GM10266 (cell line): ENCODE measurements around the gene C19orf33.
"Not testable (repeated sequence)": the region's sequence is repeated elsewhere in the genome, so short reads cannot be mapped to it uniquely, and the experiment has no call there.

Source experiments
- DNase-seq: peaks from one replicate; pipeline ENCODE4 v3.0.0; 2012; ENCODE audit errors: extremely low spot score
- CTCF ChIP-seq: IDR thresholded peaks from 2 replicates; pipeline ENCODE4 v1.5.1; 2012; ENCODE audit warnings: mild to moderate bottlenecking, low read depth; ENCODE audit not compliant: control insufficient read depth, insufficient read depth; ENCODE audit errors: missing control alignments

The C19orf33 gene

GRCh38 chr19:38326591-38326990 lies 22.5 kb downstream of the C19orf33 start:
- no peak for DNase-seq
- no peak for TF ChIP-seq CTCF

- no peak for TF ChIP-seq CTCF
- no peak for DNase-seq
Observed at GRCh38 chr19:38329651-38330050, 25.6 kb downstream of the C19orf33 start.

GRCh38 chr19:38331728-38332127 lies 27.7 kb downstream of the C19orf33 start:
- no peak for DNase-seq
- TF ChIP-seq CTCF, result no peak

- no peak for DNase-seq
- TF ChIP-seq CTCF, result no peak
Observed at GRCh38 chr19:38333245-38333644, 29.2 kb downstream of the C19orf33 start.

GRCh38 chr19:38335949-38336637 lies 32.0 kb downstream of the C19orf33 start:
- DNase-seq, result peak; percentile 92

GRCh38 chr19:38336638-38337359 lies 32.7 kb downstream of the C19orf33 start:
- peak; percentile 91 for DNase-seq
- TF ChIP-seq CTCF, result no peak

More at GRCh38 chr19:38335949-38336637, 32.0 kb downstream of the C19orf33 start:
- no peak for TF ChIP-seq CTCF

- no peak for DNase-seq
- no peak for TF ChIP-seq CTCF
Observed at GRCh38 chr19:38337360-38337653, 33.3 kb downstream of the C19orf33 start.

- not testable (repeated sequence) for DNase-seq
Observed at GRCh38 chr19:38339011-38339410, 35.0 kb downstream of the C19orf33 start.
